Measurements from ENCODE around the gene OAS3. TPM values are rescaled to one million over a fixed set of nuclear protein-coding genes. Genes with fewer than 3 reads are reported as not detected.

OAS3 gene
- total RNA-seq, 1 donor from 2014 or later, result 20.1 TPM

- DNase-seq (ENCODE audit: extremely low spot score in 2 of 2), result peak in 1 of 2 donors; percentile 40
- Histone ChIP-seq H3K4me3 (no peak overlapping the region), H3K36me3 (peaks cover 0 to 58% of the 10 kb centered on the region in 2 donors), H3K4me1 (no peaks in the 10 kb centered on the region), H3K27ac (no peak overlapping the region), H3K9me3 (no peaks in the 10 kb centered on the region), H3K27me3 (no peaks in the 10 kb centered on the region)
- intact Hi-C loops (cut with DNase I), result no loop called here
- no peak for TF ChIP-seq CTCF (IDR thresholded peaks at IDR 0.05)
- TF ChIP-seq POLR2AphosphoS5 (IDR thresholded peaks at IDR 0.05; ENCODE audit: insufficient read depth in 1 of 2, low read depth in 1 of 2), result no peak
- TF ChIP-seq POLR2A (IDR thresholded peaks at IDR 0.05), result no peak
These were observed 29.6 kb downstream of the OAS3 start for GRCh38 chr12:112967858-112968257.

GRCh38 chr12:112969547-112970306 lies 31.5 kb downstream of the OAS3 start:
- intact Hi-C loops (cut with DNase I), result no loop called here

GRCh38 chr12:112970391-112970790 lies 32.1 kb downstream of the OAS3 start:
- TF ChIP-seq POLR2A (IDR thresholded peaks at IDR 0.05) (no peak), CTCF (IDR thresholded peaks at IDR 0.05) (no peak), POLR2AphosphoS5 (IDR thresholded peaks at IDR 0.05; ENCODE audit: insufficient read depth in 1 of 2, low read depth in 1 of 2) (no peak)
- Histone ChIP-seq H3K4me1 (no peaks in the 10 kb centered on the region), H3K27me3 (no peaks in the 10 kb centered on the region), H3K27ac (no peak overlapping the region), H3K36me3 (peaks cover 0 to 35% of the 10 kb centered on the region in 2 donors), H3K9me3 (no peaks in the 10 kb centered on the region), H3K4me3 (no peak overlapping the region)
- intact Hi-C loops (cut with DNase I), result no loop called here
- peak in 1 of 2 donors; percentile 13 for DNase-seq (ENCODE audit: extremely low spot score in 2 of 2)

More at GRCh38 chr12:112969547-112970306, 31.5 kb downstream of the OAS3 start:
- H3K36me3 ChIP-seq, result peaks cover 0 to 40% of the 10 kb centered on the region in 2 donors
- H3K4me3 ChIP-seq, result no peak overlapping the region
- peak in 1 of 2 donors; percentile 62 for DNase-seq (ENCODE audit: extremely low spot score in 2 of 2)
- TF ChIP-seq POLR2A (IDR thresholded peaks at IDR 0.05), result no peak
- no peak for TF ChIP-seq CTCF (IDR thresholded peaks at IDR 0.05)
- TF ChIP-seq POLR2AphosphoS5 (IDR thresholded peaks at IDR 0.05; ENCODE audit: insufficient read depth in 1 of 2, low read depth in 1 of 2), result no peak
- no peaks in the 10 kb centered on the region for H3K4me1 ChIP-seq
- no peaks in the 10 kb centered on the region for H3K9me3 ChIP-seq
- H3K27ac ChIP-seq, result no peak overlapping the region
- H3K27me3 ChIP-seq, result no peaks in the 10 kb centered on the region

- H3K36me3 ChIP-seq, result peaks cover 0 to 35% of the 10 kb centered on the region in 2 donors
- intact Hi-C loops (cut with DNase I), result no loop called here
These were observed 33.0 kb downstream of the OAS3 start for GRCh38 chr12:112971248-112971647.

More at GRCh38 chr12:112971248-112971647, 33.0 kb downstream of the OAS3 start:
- Histone ChIP-seq H3K4me1 (no peaks in the 10 kb centered on the region), H3K9me3 (no peaks in the 10 kb centered on the region), H3K4me3 (no peak overlapping the region), H3K27me3 (no peaks in the 10 kb centered on the region), H3K27ac (no peak overlapping the region)
- TF ChIP-seq POLR2AphosphoS5 (IDR thresholded peaks at IDR 0.05; ENCODE audit: insufficient read depth in 1 of 2, low read depth in 1 of 2) (no peak), CTCF (IDR thresholded peaks at IDR 0.05) (no peak), POLR2A (IDR thresholded peaks at IDR 0.05) (no peak)
- DNase-seq (ENCODE audit: extremely low spot score in 2 of 2), result no peak
